HepG2 (cell line): Measurements from ENCODE around the gene SIMC1. TPM values are rescaled to one million over a fixed set of nuclear protein-coding genes. Genes with fewer than 3 reads are reported as not detected.

Source experiments
- FOXA1 ChIP-seq, 2 experiments: fragments of 450-650 bp in 1 of 2; sonication (generic) in 1 of 2; formaldehyde crosslinking in 1 of 2; IDR thresholded peaks; 2 replicates each; pipeline versions ENCODE4 v1.4.0 to v1.6.1; 2016 to 2020; ENCODE audit warnings: missing genetic modification reagents in 1 of 2
- GRHL1 ChIP-seq: sonication (generic); formaldehyde crosslinking; conservative IDR thresholded peaks from 2 replicates; pipeline ENCODE4 v1.8.0; 2022; ENCODE audit warnings: missing genetic modification reagents
- HIC2 ChIP-seq: sonication (generic); formaldehyde crosslinking; IDR thresholded peaks from 2 replicates; pipeline ENCODE4 v1.9.0; 2022; ENCODE audit warnings: low read depth, missing genetic modification reagents
- KDM6A ChIP-seq: IDR thresholded peaks from 2 replicates; pipeline ENCODE4 v1.6.1; 2016; ENCODE audit warnings: low read depth
- MXD4 ChIP-seq: IDR thresholded peaks from 2 replicates; pipeline ENCODE4 v1.6.1; 2016; ENCODE audit warnings: mild to moderate bottlenecking, missing biosample characterization, missing genetic modification reagents
- NBN ChIP-seq: fragments of 450-650 bp; conservative IDR thresholded peaks from 2 replicates; pipeline ENCODE4 v1.6.1; 2017
- NFYB ChIP-seq: sonication (generic); formaldehyde crosslinking; IDR thresholded peaks from 2 replicates; pipeline ENCODE4 v1.4.0; 2020; ENCODE audit warnings: missing genetic modification reagents
- NR1H2 ChIP-seq: sonication (generic); formaldehyde crosslinking; IDR thresholded peaks from 2 replicates; pipeline ENCODE4 v1.8.1; 2022; ENCODE audit warnings: low read depth, missing genetic modification reagents, borderline replicate concordance
- PRDM10 ChIP-seq: sonication (generic); formaldehyde crosslinking; IDR thresholded peaks from 2 replicates; pipeline ENCODE4 v1.4.0; 2020; ENCODE audit warnings: low read depth, missing genetic modification reagents
- RFX1 ChIP-seq: fragments of 450-650 bp; IDR thresholded peaks from 2 replicates; pipeline ENCODE4 v1.6.1; 2017
- RFXANK ChIP-seq: IDR thresholded peaks from 2 replicates; pipeline ENCODE4 v1.6.1; 2016
- ZNF12 ChIP-seq: sonication (generic); formaldehyde crosslinking; IDR thresholded peaks from 2 replicates; pipeline ENCODE4 v1.5.0; 2020; ENCODE audit warnings: missing genetic modification reagents
- ZNF558 ChIP-seq: sonication (generic); formaldehyde crosslinking; IDR thresholded peaks from 2 replicates; pipeline ENCODE4 v1.9.0; 2022; ENCODE audit warnings: mild to moderate bottlenecking, missing genetic modification reagents, borderline replicate concordance
- ZSCAN9 ChIP-seq: IDR thresholded peaks from 2 replicates; pipeline ENCODE4 v1.6.1; 2016; ENCODE audit warnings: borderline replicate concordance
- polyA plus RNA-seq, 8 experiments: library from polyadenylated mRNA; depleted of rRNA in 3 of 8; stranded (reverse) in 7 of 8; unstranded in 1 of 8; fragments of >200 nt; fragmentation: Illumina TruSeq in 4 of 8; extraction: Trizol in 4 of 8; gene quantifications; 2 replicates each; pipeline versions ENCODE4 v1.2.1 to v1.2.3, GENCODE V29; 2011 to 2016; ENCODE audit warnings: low read depth in 4 of 8, missing spikeins in 1 of 8, mixed read lengths in 1 of 8; ENCODE audit not compliant: insufficient read depth in 1 of 8
- total RNA-seq, 5 experiments: library from RNA; depleted of rRNA; stranded (reverse); fragments of >200 nt; fragmentation: Illumina TruSeq; extraction: Trizol; gene quantifications; 2 replicates each; pipeline ENCODE4 v1.2.3, GENCODE V29; 2016; ENCODE audit warnings: low read depth in 1 of 5
- TF ChIP-seq, protein P1 (sequence below): sonication (generic); formaldehyde crosslinking; IDR thresholded peaks from 2 replicates; pipeline ENCODE4 v1.8.0; 2022; ENCODE audit warnings: missing genetic modification reagents, mild to moderate bottlenecking, borderline replicate concordance
- TF ChIP-seq, protein P2 (sequence below): sonication (generic); formaldehyde crosslinking; IDR thresholded peaks from 2 replicates; pipeline ENCODE4 v1.5.1; 2020; ENCODE audit warnings: mild to moderate bottlenecking, missing genetic modification reagents, moderate library complexity

SIMC1 gene
- total and polyA plus RNA-seq, 2 of the 13 experiments (the other 11 are each of a cell fraction or from before 2014, with no cell fraction given), result 5.4 to 6.8 TPM

DNA sequence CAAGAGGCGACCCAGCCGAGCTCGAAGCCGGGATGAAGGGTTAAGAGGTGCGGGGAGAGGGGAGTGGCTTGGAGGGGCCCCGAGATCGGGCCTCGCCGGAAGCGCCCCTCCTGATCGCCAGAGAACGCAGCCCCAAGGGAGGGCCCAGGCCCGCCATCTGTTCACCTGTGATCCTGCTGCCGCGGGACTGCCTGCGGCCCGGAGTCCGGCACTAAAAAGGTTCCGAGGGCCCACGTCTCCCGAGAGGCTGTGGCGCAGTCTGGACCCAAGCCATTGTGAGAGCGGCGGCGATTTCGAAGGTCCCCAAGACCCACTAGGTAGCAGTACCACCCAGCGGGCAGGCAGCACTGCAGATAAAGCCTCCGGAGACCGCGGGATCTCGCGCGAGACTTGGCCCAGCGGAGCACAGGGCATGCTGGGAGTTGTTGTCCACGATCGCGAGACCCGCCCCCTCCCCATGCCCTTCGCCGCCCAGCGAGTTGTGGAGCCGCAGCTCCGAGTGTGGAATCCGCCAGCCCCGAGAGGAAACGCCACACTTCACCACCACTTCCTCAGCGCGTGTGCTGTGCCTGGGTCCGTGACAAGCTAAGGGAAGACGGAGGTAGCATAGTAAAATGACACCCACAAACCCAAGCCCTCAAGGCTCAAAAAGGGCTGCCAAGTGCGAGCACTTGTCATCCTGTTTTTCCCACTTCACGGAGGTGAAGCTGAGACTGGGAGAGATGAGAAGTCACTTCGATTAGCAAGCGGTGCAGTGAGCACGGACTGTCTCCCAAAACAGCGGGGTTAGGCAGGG, 123.4 kb downstream of the SIMC1 start, which contains the start of gene KIAA1191 (continued):
- TF ChIP-seq GRHL1 (no peak), HIC2 (CRISPR knock-in tag) (peak; percentile 66; the same call in 1 of the 2 replicates), NFYB (CRISPR knock-in tag) (0 out of 2 replicates have a peak, but pooled peaks have one; percentile 23), PRDM10 (CRISPR knock-in tag) (peak; percentile 37; the same call in 1 of the 2 replicates), NBN (no peak), ZSCAN9 (CRISPR knock-in tag) (peak; percentile 91), MXD4 (CRISPR knock-in tag) (peak; percentile 51; the same call in 1 of the 2 replicates), FOXA1 (IDR thresholded peaks at IDR 0.05) (no peak), FOXA1 (CRISPR knock-in tag; IDR thresholded peaks at IDR 0.05) (peak; percentile 32), RFXANK (CRISPR knock-in tag) (peak; percentile 67; the same call in 1 of the 2 replicates), ZNF12 (CRISPR knock-in tag) (no peak), ZNF558 (CRISPR knock-in tag) (no peak; the same call in 1 of the 2 replicates), NR1H2 (CRISPR knock-in tag) (no peak), KDM6A (CRISPR knock-in tag) (no peak), RFX1 (no peak)
- TF ChIP-seq, protein P1, sequence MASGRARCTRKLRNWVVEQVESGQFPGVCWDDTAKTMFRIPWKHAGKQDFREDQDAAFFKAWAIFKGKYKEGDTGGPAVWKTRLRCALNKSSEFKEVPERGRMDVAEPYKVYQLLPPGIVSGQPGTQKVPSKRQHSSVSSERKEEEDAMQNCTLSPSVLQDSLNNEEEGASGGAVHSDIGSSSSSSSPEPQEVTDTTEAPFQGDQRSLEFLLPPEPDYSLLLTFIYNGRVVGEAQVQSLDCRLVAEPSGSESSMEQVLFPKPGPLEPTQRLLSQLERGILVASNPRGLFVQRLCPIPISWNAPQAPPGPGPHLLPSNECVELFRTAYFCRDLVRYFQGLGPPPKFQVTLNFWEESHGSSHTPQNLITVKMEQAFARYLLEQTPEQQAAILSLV, result peak; percentile 83; the same call in 1 of the 2 replicates
- TF ChIP-seq, protein P2, sequence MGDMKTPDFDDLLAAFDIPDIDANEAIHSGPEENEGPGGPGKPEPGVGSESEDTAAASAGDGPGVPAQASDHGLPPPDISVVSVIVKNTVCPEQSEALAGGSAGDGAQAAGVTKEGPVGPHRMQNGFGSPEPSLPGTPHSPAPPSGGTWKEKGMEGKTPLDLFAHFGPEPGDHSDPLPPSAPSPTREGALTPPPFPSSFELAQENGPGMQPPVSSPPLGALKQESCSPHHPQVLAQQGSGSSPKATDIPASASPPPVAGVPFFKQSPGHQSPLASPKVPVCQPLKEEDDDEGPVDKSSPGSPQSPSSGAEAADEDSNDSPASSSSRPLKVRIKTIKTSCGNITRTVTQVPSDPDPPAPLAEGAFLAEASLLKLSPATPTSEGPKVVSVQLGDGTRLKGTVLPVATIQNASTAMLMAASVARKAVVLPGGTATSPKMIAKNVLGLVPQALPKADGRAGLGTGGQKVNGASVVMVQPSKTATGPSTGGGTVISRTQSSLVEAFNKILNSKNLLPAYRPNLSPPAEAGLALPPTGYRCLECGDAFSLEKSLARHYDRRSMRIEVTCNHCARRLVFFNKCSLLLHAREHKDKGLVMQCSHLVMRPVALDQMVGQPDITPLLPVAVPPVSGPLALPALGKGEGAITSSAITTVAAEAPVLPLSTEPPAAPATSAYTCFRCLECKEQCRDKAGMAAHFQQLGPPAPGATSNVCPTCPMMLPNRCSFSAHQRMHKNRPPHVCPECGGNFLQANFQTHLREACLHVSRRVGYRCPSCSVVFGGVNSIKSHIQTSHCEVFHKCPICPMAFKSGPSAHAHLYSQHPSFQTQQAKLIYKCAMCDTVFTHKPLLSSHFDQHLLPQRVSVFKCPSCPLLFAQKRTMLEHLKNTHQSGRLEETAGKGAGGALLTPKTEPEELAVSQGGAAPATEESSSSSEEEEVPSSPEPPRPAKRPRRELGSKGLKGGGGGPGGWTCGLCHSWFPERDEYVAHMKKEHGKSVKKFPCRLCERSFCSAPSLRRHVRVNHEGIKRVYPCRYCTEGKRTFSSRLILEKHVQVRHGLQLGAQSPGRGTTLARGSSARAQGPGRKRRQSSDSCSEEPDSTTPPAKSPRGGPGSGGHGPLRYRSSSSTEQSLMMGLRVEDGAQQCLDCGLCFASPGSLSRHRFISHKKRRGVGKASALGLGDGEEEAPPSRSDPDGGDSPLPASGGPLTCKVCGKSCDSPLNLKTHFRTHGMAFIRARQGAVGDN, result peak; percentile 91
